Neutrophil (primary cell): ENCODE measurements around the gene XXYLT1.

Source experiments
- H3K27ac ChIP-seq: fragments of 200-600 bp; sonication (generic); 2 replicates; pipeline ENCODE4 v1.5.1; 2016; ENCODE audit warnings: mild to moderate bottlenecking, moderate library complexity
- H3K27me3 ChIP-seq: fragments of 200-600 bp; sonication (generic); 2 replicates; pipeline ENCODE4 v1.6.0; 2016; ENCODE audit warnings: mild to moderate bottlenecking
- H3K36me3 ChIP-seq: fragments of 200-600 bp; sonication (generic); 2 replicates; pipeline ENCODE4 v1.5.1; 2017
- H3K4me1 ChIP-seq, 2 experiments: fragments of 200-600 bp in 1 of 2; sonication (generic) in 1 of 2; 1 replicate in 1 of 2; 2 replicates in 1 of 2; pipeline versions ENCODE4 v1.5.1 to v1.6.1; 2013 to 2016; ENCODE audit warnings: low read depth in 1 of 2, low read length in 1 of 2, mild to moderate bottlenecking in 1 of 2, moderate library complexity in 1 of 2; ENCODE audit not compliant: control insufficient read depth in 1 of 2, insufficient read depth in 1 of 2
- H3K4me3 ChIP-seq, 2 experiments: fragments of 200-600 bp in 1 of 2; sonication (generic) in 1 of 2; 1 replicate in 1 of 2; 2 replicates in 1 of 2; pipeline ENCODE4 v1.5.1; 2013 to 2016; ENCODE audit warnings: low read depth in 1 of 2, low read length in 1 of 2, mild to moderate bottlenecking in 1 of 2, moderate library complexity in 1 of 2
- H3K9me3 ChIP-seq: fragments of 200-600 bp; sonication (generic); 2 replicates; pipeline ENCODE4 v1.5.1; 2016
- CTCF ChIP-seq: fragments of 200-600 bp; sonication (generic); IDR thresholded peaks from 2 replicates; pipeline ENCODE4 v1.5.1; 2016; ENCODE audit warnings: antibody characterized with exemption

Gene XXYLT1

GRCh38 chr3:195160257-195160898, 110.6 kb downstream of the XXYLT1 start:
- no peaks in the 10 kb centered on the region for H3K27me3 ChIP-seq
- H3K9me3 ChIP-seq = no peaks in the 10 kb centered on the region
- no peaks in the 10 kb centered on the region for H3K36me3 ChIP-seq
- H3K4me3 ChIP-seq = no peak overlapping the region
- H3K27ac ChIP-seq = no peak overlapping the region
- no peak for TF ChIP-seq CTCF
- H3K4me1 ChIP-seq = peaks cover 52 to 57% of the 10 kb centered on the region in 2 experiments

DNA sequence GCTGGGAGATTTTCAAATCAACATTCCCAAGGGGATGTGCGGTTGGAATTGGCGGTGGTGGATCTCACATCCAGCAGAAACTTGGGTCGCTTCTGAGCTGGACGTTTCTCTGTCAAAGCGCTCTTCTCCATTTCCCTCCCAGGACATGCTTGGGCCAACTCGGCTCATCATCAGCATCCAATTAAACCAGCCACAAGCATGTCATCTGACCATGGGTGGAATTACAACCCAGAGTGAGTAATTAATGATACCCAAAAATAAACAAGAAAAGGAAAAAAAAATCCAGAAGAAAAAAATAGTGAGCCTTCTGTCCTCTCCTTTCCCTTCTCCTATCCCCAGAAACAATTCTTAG, 111.2 kb downstream of the XXYLT1 start:
- H3K27ac ChIP-seq = no peak overlapping the region
- TF ChIP-seq CTCF = no peak
- H3K4me1 ChIP-seq = peaks cover 52 to 57% of the 10 kb centered on the region in 2 experiments
- H3K4me3 ChIP-seq = no peak overlapping the region
- H3K36me3 ChIP-seq = no peaks in the 10 kb centered on the region
- no peaks in the 10 kb centered on the region for H3K9me3 ChIP-seq
- H3K27me3 ChIP-seq = no peaks in the 10 kb centered on the region

DNA sequence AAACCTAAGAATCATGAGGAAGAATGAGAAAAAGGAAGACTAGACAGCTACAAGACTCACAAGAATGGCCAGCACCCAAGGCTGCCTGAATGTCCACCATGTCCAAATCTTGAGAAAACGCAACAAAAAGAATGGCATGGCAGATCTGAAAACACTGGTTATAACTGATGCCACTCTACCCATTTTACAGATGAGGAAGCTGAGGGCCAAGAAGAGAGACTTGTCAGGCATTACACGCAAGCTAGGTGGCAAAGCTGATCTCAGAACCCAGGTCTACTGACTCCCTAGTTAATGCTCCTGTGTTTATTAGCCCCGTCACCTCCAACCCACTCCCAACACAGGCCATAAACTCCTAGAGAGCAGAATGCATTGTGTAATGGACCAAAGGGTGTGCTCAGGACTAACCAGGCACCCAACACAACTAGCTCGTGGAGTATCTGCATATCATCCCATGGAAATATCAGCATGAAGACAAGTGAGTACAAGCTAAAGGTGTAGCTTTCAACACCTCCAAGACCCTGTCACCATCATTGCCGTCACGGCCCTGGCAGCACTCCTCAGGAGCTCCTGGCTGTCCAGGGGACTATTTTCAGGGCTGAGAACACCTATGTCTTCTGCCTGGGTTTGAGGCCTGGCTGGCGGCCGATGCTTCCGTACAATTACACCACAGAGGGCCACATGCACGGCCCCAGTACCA, 111.7 kb downstream of the XXYLT1 start:
- H3K27ac ChIP-seq = no peak overlapping the region
- no peak overlapping the region for H3K4me3 ChIP-seq
- H3K4me1 ChIP-seq = peaks cover 52 to 57% of the 10 kb centered on the region in 2 experiments
- no peaks in the 10 kb centered on the region for H3K27me3 ChIP-seq
- TF ChIP-seq CTCF = no peak
- no peaks in the 10 kb centered on the region for H3K36me3 ChIP-seq
- H3K9me3 ChIP-seq = no peaks in the 10 kb centered on the region

GRCh38 chr3:195156286-195156890, 114.6 kb downstream of the XXYLT1 start:
- peaks cover 27 to 32% of the 10 kb centered on the region in 2 experiments for H3K4me1 ChIP-seq
- no peak overlapping the region for H3K4me3 ChIP-seq
- TF ChIP-seq CTCF = no peak
- H3K36me3 ChIP-seq = no peaks in the 10 kb centered on the region
- H3K27ac ChIP-seq = no peak overlapping the region
- H3K9me3 ChIP-seq = no peaks in the 10 kb centered on the region
- no peaks in the 10 kb centered on the region for H3K27me3 ChIP-seq

DNA sequence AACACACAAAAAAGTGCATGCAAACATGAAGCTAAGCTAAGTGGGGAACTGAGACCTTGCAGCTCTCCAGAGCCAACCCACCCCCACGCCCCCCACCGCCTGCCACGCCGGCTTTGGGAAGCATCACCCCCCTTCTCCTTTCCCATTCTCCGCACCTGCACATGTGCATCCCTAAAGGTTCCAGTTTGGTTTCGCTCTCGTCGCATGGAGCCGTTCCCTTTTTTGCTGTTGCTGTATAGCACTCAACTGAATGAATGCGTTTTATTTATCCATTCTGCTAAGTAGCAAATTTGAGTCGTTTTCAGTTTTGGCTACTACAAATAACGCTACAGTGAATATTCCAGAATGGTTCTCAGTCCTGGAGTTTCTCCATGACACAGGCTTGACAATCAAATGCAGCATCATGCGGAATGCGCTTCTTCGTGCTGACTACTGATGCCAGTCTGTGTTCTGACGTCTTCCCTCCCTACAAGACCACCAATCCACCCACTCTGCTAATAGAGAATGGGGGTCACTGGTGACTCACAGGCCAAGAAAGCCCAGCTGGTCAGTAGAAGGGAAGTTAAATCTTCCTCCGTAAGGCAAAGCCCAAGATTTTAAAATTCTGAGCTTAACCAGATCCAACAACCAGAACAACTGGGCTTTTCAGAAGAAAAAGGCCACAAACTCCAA, 115.3 kb downstream of the XXYLT1 start:
- H3K4me3 ChIP-seq = no peak overlapping the region
- H3K4me1 ChIP-seq = peaks cover 21 to 29% of the 10 kb centered on the region in 2 experiments
- no peak for TF ChIP-seq CTCF
- H3K9me3 ChIP-seq = no peaks in the 10 kb centered on the region
- H3K36me3 ChIP-seq = no peaks in the 10 kb centered on the region
- H3K27ac ChIP-seq = no peak overlapping the region
- H3K27me3 ChIP-seq = no peaks in the 10 kb centered on the region
